ENCODE data around the gene PGBD5. TPM values are rescaled to one million over a fixed set of nuclear protein-coding genes. Genes with fewer than 3 reads are reported as not detected.

Gene PGBD5
- total and polyA plus RNA-seq, 2 of the 13 experiments (the other 11 are each of a cell fraction or from before 2014, with no cell fraction given) = 0.04 to 0.13 TPM

DNA sequence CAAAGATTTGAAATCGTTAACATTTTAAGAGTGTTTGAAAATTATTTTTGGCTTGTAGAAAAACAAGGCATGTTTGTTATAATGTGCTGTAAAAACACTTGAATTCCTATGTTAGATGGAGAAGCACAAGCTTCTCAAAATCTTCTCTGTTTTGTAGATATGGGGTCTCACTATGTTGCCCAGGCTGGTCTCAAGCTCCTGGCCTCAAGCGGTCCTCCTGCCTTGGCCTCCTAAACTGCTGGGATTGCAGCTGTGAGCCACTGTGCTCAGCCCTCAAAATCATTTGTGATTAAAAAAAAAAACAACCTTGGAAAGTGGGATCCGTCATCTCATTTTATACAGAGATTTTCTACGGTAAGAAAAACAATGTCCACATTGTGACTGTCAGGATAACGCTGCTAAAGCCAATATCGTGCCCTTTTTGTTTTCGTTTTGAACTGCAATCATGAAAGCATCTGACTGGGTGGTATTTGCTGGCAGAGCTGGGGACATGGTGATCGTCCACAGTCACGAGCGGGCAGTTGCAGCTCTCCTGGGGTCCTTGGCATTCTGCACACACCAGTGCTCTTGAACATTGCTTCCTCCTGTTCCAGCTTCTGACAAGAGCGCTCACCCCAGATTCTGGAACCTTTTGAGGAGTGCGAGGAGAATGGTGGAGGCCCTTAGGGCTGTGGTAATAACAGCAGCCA is 112.5 kb downstream of the PGBD5 start:
- POLR2A ChIA-PET = no interaction called here
- no peak overlapping the region for H3K9ac ChIP-seq (ENCODE audit: insufficient read depth, low read depth, low read length)
- in situ Hi-C loops (cut with HindIII; ENCODE audit: extremely low pct_ligation_motif_present, low pct_unique_long_range_greater_than_20kb) (loop anchor here (5.0 to 10.0 kb wide), 2 partner anchors 339 to 651 kb away; no protein-coding TSS in a partner anchor), intact Hi-C loops (cut with micrococcal nuclease; ENCODE audit: unreplicated experiment) (loop anchor here (5.0 kb wide), 1 partner anchor 331 kb away; no protein-coding TSS in a partner anchor)
- no peak overlapping the region for H3K4me3 ChIP-seq (replicated peaks in 1 of 3; ENCODE audit: insufficient read depth in 1 of 3, low read depth in 2 of 3, low read length in 3 of 3)
- H3K4me1 ChIP-seq (ENCODE audit: insufficient read depth, low read length) = 0 out of 2 replicates have a peak, but pooled peaks cover 5% of the 10 kb centered on the region
- no peaks in the 10 kb centered on the region for H3K79me2 ChIP-seq (ENCODE audit: insufficient read depth, low read length)
- CTCF ChIA-PET (ENCODE audit: low intra/inter-chr PET ratio, low total read pairs) = no interaction called here
- no peak overlapping the region for H3K4me2 ChIP-seq (ENCODE audit: low read depth, low read length)
- H3K36me3 ChIP-seq (replicated peaks in 1 of 2; ENCODE audit: control insufficient read depth in 1 of 2, insufficient read depth in 2 of 2, low read length in 2 of 2) = no peaks in the 10 kb centered on the region
- no peak for ATAC-seq
- H3K9me3 ChIP-seq (ENCODE audit: low read length) = no peaks in the 10 kb centered on the region
- FAIRE-seq = no peak
- TF ChIP-seq PAF1 (CRISPR knock-in tag; IDR thresholded peaks at IDR 0.05) (no peak), BHLHE40 (IDR thresholded peaks at IDR 0.05; ENCODE audit: low read length) (no peak), ZNF550 (CRISPR knock-in tag; IDR thresholded peaks at IDR 0.05; ENCODE audit: borderline replicate concordance) (no peak), ISX (CRISPR knock-in tag; conservative IDR thresholded peaks at IDR 0.05) (no peak), FOXK1 (CRISPR knock-in tag; IDR thresholded peaks at IDR 0.05; ENCODE audit: borderline replicate concordance, low read depth) (no peak), ZNF350 (CRISPR knock-in tag; IDR thresholded peaks at IDR 0.05; ENCODE audit: borderline replicate concordance, low read depth) (no peak), ZNF772 (CRISPR knock-in tag; IDR thresholded peaks at IDR 0.05) (no peak), ZBTB20 (CRISPR knock-in tag; IDR thresholded peaks at IDR 0.05; ENCODE audit: borderline replicate concordance, low read depth) (no peak), MED13 (CRISPR knock-in tag; IDR thresholded peaks at IDR 0.05) (no peak)
- TF ChIP-seq, protein P1, sequence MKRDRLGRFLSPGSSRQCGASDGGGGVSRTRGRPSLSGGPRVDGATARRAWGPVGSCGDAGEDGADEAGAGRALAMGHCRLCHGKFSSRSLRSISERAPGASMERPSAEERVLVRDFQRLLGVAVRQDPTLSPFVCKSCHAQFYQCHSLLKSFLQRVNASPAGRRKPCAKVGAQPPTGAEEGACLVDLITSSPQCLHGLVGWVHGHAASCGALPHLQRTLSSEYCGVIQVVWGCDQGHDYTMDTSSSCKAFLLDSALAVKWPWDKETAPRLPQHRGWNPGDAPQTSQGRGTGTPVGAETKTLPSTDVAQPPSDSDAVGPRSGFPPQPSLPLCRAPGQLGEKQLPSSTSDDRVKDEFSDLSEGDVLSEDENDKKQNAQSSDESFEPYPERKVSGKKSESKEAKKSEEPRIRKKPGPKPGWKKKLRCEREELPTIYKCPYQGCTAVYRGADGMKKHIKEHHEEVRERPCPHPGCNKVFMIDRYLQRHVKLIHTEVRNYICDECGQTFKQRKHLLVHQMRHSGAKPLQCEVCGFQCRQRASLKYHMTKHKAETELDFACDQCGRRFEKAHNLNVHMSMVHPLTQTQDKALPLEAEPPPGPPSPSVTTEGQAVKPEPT (CRISPR knock-in tag; IDR thresholded peaks at IDR 0.05; ENCODE audit: low read depth) = no peak
- TF ChIP-seq, protein P2, sequence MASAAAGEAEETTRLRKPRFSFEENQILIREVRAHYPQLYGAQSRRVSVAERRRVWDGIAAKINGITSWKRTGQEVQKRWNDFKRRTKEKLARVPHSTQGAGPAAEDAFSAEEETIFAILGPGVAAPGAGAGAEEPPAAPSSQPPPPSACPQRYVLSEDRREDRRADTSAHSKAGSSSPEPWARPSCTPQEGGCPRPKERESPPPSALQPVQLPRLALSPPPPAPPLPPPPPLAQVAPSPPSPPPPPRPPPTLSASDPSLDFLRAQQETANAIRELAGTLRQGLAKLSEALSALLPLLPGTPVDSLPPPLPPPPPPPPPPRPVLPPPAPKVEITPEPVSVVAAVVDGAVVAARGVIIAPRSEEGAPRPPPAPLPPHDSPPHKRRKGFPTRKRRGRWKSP (CRISPR knock-in tag; IDR thresholded peaks at IDR 0.05) = no peak
- H2AFZ ChIP-seq (ENCODE audit: low read length) = no peak overlapping the region
- peaks cover 2 to 15% of the 10 kb centered on the region in 2 experiments; a peak in 3 of 5 replicates for H3K27me3 ChIP-seq (ENCODE audit: control insufficient read depth in 1 of 2, insufficient read depth in 2 of 2, low read length in 2 of 2)
- no peak overlapping the region for H3K27ac ChIP-seq (ENCODE audit: extremely low read length, insufficient read depth, low read length)
- WGBS (ENCODE audit: low lambda C conversion rate) = 22% methylated on average over 12 of the region's 12 CpGs
- no peak for DNase-seq (ENCODE audit: low spot score)
- no TSS peak for BruUV-seq (replicated peaks)
- no peaks in the 10 kb centered on the region for H4K20me1 ChIP-seq (ENCODE audit: insufficient read depth, low read length)
